Epithelial cell of proximal tubule (primary cell): ENCODE data around the gene RNF208. TPM values are rescaled to one million over a fixed set of nuclear protein-coding genes. Genes with fewer than 3 reads are reported as not detected.

Experiments
- DNase-seq: peaks from one replicate; pipeline ENCODE4 v3.0.0-alpha.2; 2011; ENCODE audit warnings: low read depth
- H3K4me3 ChIP-seq: 2 replicates; pipeline ENCODE4 v1.5.1; 2011; ENCODE audit warnings: low read depth, mild to moderate bottlenecking, low read length
- CTCF ChIP-seq: conservative IDR thresholded peaks from 2 replicates; pipeline ENCODE4 v1.5.1; 2012; ENCODE audit warnings: low read depth, mild to moderate bottlenecking, low read length
- total RNA-seq: library from RNA; depleted of rRNA; stranded (reverse); fragments of >200 nt; gene quantifications from 2 replicates; pipeline ENCODE4 v1.2.3, GENCODE V29; 2015

The RNF208 gene
- total RNA-seq, 1 donor from 2014 or later: 1.5 TPM

- TF ChIP-seq CTCF: no peak
- DNase-seq: no peak
- peak overlapping the region; percentile 16 for H3K4me3 ChIP-seq
These were observed 9.5 kb upstream of the RNF208 start for GRCh38 chr9:137231372-137232039.

GRCh38 chr9:137230705-137231371, 8.8 kb upstream of the RNF208 start, which contains the start of gene SLC34A3:
SLC34A3 (plus strand) TSS chr9:137230901; CDS start chr9:137231703, 802 bp downstream.
- TF ChIP-seq CTCF: no peak
- H3K4me3 ChIP-seq: no peak within 1 kb of the TSS
- DNase-seq: no peak

GRCh38 chr9:137229903-137230704, 8.1 kb upstream of the RNF208 start:
- no peak for DNase-seq
- no peak overlapping the region for H3K4me3 ChIP-seq
- no peak for TF ChIP-seq CTCF

GRCh38 chr9:137228968-137229896, 7.2 kb upstream of the RNF208 start:
- H3K4me3 ChIP-seq: no peak overlapping the region
- TF ChIP-seq CTCF: no peak
- no peak for DNase-seq

- DNase-seq: no peak
- no peak overlapping the region for H3K4me3 ChIP-seq
- TF ChIP-seq CTCF: no peak
These were observed 6.5 kb upstream of the RNF208 start for GRCh38 chr9:137228506-137228967.

- DNase-seq: no peak
- no peak overlapping the region for H3K4me3 ChIP-seq
- no peak for TF ChIP-seq CTCF
These were observed 5.9 kb upstream of the RNF208 start for GRCh38 chr9:137227853-137228505.
